NCI-H2107 (cell line): Measurements from ENCODE around the gene LSP1.
"Not testable (repeated sequence)": the region's sequence is repeated elsewhere in the genome, so short reads cannot be mapped to it uniquely, and the experiment has no call there.

Experiments
- DNase-seq: peaks from one replicate; lab custom pipeline; 2025; lab: John Stamatoyannopoulos, UW

LSP1 gene

GRCh38 chr11:1877211-1878136, 24.6 kb downstream of the LSP1 start:
- no peak for DNase-seq

GRCh38 chr11:1878137-1879031, 25.5 kb downstream of the LSP1 start:
- DNase-seq, result no peak

- no peak for DNase-seq
Measured at GRCh38 chr11:1879342-1879940, 26.6 kb downstream of the LSP1 start.

DNA sequence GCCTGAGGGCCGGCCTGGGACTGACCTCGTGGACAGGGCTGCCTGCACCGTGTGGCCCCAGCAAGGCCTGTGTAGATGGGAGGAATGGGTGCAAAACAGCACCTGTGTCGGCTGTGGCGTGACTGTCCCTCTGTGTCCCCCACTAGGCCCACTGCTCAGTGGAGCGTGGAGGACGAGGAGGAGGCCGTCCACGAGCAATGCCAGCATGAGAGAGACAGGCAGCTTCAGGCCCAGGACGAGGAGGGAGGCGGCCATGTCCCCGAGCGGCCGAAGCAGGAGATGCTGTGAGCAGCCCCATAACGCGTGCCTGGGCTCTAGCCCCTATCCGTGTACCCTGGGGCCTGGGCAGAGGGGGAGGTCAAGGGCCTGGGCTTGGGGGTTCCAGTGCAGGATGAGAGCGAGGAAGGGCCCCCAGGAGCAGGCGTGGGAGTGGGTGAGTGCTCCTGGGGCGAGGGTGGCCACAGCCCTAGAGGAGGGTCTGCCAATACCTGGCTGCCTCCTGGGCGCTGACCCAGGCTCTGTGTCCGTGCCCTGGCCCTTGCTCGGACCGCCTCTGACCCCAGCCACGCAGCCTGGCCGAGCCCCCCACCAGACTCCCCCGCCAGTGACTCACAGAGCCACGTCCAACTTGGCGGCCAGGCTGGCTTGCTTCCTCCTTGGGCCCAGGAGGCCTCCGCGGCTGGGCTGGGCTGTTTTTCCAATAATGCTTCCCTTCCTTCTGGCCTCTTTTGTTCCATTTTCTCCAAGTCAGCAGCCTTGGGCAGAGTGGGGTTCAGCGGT, 27.2 kb downstream of the LSP1 start:
- DNase-seq, result no peak

GRCh38 chr11:1880746-1881441, 28.0 kb downstream of the LSP1 start:
- no peak for DNase-seq

DNA sequence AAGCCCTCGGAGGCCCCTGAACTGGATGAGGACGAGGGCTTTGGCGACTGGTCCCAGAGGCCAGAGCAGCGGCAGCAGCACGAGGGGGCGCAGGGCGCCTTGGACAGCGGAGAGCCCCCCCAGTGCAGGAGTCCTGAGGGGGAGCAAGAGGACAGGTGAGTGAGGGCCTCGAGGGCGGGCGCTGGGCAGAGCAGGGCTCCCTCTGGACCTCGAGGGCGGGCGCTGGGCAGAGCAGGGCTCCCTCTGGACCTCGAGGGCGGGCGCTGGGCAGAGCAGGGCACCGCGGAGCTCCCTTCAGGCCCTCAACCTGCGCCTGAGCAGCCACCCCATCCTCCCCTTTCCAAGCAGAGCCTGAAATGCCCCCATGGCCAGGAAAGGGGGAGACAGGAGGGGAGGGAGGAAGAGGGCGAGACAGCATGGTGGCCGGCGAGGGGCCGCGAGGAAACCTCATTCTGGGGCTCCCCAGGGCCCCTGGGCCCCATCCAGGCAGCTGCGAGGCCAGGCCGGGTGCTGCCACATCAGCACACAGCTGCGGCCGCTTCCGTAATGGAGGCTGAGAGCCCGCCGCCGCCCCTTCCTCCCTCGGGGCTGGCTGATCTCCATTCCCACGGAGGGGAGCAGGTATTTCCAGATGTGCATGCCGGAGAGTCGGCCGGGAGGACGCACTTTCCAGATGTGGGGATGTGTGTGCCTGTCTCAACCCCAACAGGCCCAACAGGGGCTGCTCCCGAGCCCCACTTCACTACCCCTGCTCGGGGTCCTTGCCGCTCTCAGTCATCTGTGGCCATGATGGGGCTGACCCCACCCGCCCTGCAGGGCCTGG, 28.8 kb downstream of the LSP1 start:
- no peak for DNase-seq

GRCh38 chr11:1882265-1883238, 29.7 kb downstream of the LSP1 start:
- DNase-seq, result peak; percentile 51

- DNase-seq, result no peak
Measured at GRCh38 chr11:1883346-1884302, 30.7 kb downstream of the LSP1 start.

GRCh38 chr11:1884303-1884700, 31.4 kb downstream of the LSP1 start:
- no peak for DNase-seq

- not testable (repeated sequence) for DNase-seq
Measured at GRCh38 chr11:1886551-1886950, 33.7 kb downstream of the LSP1 start.

GRCh38 chr11:1887451-1888346, 34.8 kb downstream of the LSP1 start:
- DNase-seq, result no peak

GRCh38 chr11:1888347-1888753, 35.5 kb downstream of the LSP1 start:
- no peak for DNase-seq

DNA sequence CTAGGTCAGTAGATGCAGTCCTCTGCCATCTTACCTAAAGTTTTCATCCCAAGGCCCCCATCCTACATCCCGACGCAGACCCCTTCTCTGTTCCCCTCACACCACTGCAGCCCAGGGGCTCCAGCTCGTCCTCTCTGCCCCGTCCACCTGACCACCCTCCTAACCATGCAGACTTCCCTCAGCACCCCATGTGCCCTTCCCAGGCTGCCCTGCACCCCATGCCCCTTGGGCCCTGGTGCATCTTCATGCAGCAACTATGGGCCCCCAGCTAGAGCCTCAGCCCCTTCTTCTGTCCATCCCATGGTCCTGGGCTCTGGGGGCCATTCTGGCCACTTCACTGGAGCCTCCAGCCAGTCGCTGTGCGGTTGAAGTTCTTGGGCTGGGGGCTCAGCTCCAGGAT, 35.9 kb downstream of the LSP1 start:
- no peak for DNase-seq

DNA sequence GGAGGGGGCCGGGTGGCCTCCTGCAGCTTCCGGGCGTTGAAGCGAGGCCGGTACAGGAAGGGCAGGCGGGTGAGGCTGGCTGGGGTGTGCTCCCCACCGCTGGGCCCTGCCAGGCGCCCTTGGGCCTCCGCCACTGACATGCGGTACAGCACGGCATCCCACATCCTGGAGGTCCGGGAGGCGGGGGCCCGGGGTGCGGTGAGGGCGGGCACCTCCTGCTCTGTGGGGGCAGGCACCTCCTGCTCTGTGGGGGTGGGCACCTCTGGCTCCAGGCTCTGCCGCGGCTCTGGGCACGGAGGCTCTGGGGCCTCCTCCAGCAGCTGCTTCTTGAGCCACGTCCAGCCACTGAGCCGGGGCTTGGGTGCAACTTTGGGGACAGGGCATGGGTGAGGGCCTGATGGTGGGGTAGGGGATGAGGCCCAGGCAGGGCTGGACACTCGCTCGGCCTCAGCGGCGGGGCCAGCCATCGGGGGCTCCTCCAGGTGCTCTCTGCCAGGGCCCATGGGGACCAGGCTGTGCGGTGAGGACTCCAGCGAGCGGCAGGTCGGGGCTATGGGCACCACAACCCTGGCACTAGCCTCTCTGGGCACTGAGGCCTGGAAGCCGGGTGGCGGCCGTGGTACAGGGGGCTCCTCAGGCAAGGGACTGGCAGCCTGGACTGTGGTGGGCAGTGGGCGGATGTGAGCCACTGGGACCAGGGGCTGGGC, 36.5 kb downstream of the LSP1 start:
- no peak for DNase-seq

GRCh38 chr11:1889941-1890855, 37.3 kb downstream of the LSP1 start:
- DNase-seq, result no peak
